HepG2 (cell line): ENCODE data around the gene EXOC6B. TPM values are rescaled to one million over a fixed set of nuclear protein-coding genes. Genes with fewer than 3 reads are reported as not detected.

Source experiments
- ATAC-seq: fragments of 200-7000 bp; cut with Tn5 transposase; 3 replicates; pipeline ENCODE4 v1.9.1; 2020; ENCODE audit warnings: mild to moderate bottlenecking, moderate library complexity
- BruUV-seq: library from RNA; stranded (reverse); fragments of 400-500 nt; replicated peaks from 2 replicates; lab custom pipeline; 2021; lab: Mats Ljungman, UMichigan
- CTCF ChIA-PET: fragments of 300-600 bp; formaldehyde crosslinking; extraction: SDS; loops from one replicate; lab custom pipeline; 2021; ENCODE audit warnings: low total read pairs, inconsistent platforms, low intra/inter-chr PET ratio; lab: Yijun Ruan, JAX
- POLR2A ChIA-PET: fragments of 350-600 bp; sonication (Branson Sonifier 250); formaldehyde crosslinking; loops from one replicate; lab custom pipeline; 2020; ENCODE audit warnings: antibody characterized with exemption, inconsistent platforms; lab: Yijun Ruan, JAX
- DNase-seq: peaks from one replicate; pipeline ENCODE4 v3.0.0-alpha.2; 2015; ENCODE audit warnings: low spot score
- FAIRE-seq: peaks from 3 replicates; lab custom pipeline; 2011; peaks lifted over from hg19 to GRCh38; lab: Jason Lieb, UNC
- H2AFZ ChIP-seq: one replicate; pipeline ENCODE4 v1.6.1; 2011; ENCODE audit warnings: low read length, inconsistent platforms
- H3K27ac ChIP-seq: fragments of 300-600 bp; 3 replicates; pipeline ENCODE4 v1.8.0; 2011; ENCODE audit warnings: mixed run types, mild to moderate bottlenecking, mixed read lengths, low read length, inconsistent platforms; ENCODE audit not compliant: insufficient read depth; ENCODE audit errors: extremely low read length
- H3K27me3 ChIP-seq, 2 experiments: fragments of 200-600 bp in 1 of 2; 2 replicates in 1 of 2; 3 replicates in 1 of 2; pipeline versions ENCODE4 v1.6.0 to v1.8.0; 2011; ENCODE audit warnings: low read length in 2 of 2, mild to moderate bottlenecking in 2 of 2, moderate library complexity in 2 of 2, inconsistent platforms in 1 of 2; ENCODE audit not compliant: insufficient read depth in 2 of 2, control insufficient read depth in 1 of 2
- H3K36me3 ChIP-seq, 2 experiments: fragments of 200-600 bp in 1 of 2; replicated peaks in 1 of 2; 2 replicates in 1 of 2; 3 replicates in 1 of 2; pipeline versions ENCODE4 v1.5.1 to v1.8.0; 2011; ENCODE audit warnings: low read length in 2 of 2, inconsistent platforms in 1 of 2; ENCODE audit not compliant: insufficient read depth in 2 of 2, control insufficient read depth in 1 of 2
- H3K4me1 ChIP-seq: 2 replicates; pipeline ENCODE4 v1.5.1; 2012; ENCODE audit warnings: low read length, inconsistent platforms; ENCODE audit not compliant: insufficient read depth
- H3K4me2 ChIP-seq: 2 replicates; pipeline ENCODE4 v1.6.0; 2011; ENCODE audit warnings: low read depth, low read length, inconsistent platforms
- H3K4me3 ChIP-seq, 3 experiments: fragments of 200-600 bp in 1 of 3; sonication (generic), shearing (Covaris generic) in 1 of 3; replicated peaks in 1 of 3; 2 replicates each; pipeline ENCODE4 v1.5.1; 2011 to 2016; ENCODE audit warnings: low read length in 3 of 3, inconsistent platforms in 2 of 3, low read depth in 2 of 3, mild to moderate bottlenecking in 2 of 3, control low read depth in 1 of 3, mixed read lengths in 1 of 3; ENCODE audit not compliant: insufficient read depth in 1 of 3
- H3K79me2 ChIP-seq: one replicate; pipeline ENCODE4 v1.6.1; 2011; ENCODE audit warnings: low read length, inconsistent platforms; ENCODE audit not compliant: insufficient read depth
- H3K9ac ChIP-seq: 2 replicates; pipeline ENCODE4 v1.6.0; 2011; ENCODE audit warnings: mild to moderate bottlenecking, low read depth, low read length, inconsistent platforms; ENCODE audit not compliant: insufficient read depth
- H3K9me3 ChIP-seq: 2 replicates; pipeline ENCODE4 v1.5.1; 2012; ENCODE audit warnings: mild to moderate bottlenecking, low read length
- H4K20me1 ChIP-seq: 2 replicates; pipeline ENCODE4 v1.6.0; 2011; ENCODE audit warnings: inconsistent platforms, mild to moderate bottlenecking, low read length, moderate library complexity; ENCODE audit not compliant: insufficient read depth
- BCL6 ChIP-seq: IDR thresholded peaks from 2 replicates; pipeline ENCODE4 v1.6.1; 2016; ENCODE audit warnings: missing genetic modification reagents, missing compliant biosample characterization
- BRCA1 ChIP-seq: sonication (generic); formaldehyde crosslinking; IDR thresholded peaks from 2 replicates; pipeline ENCODE4 v1.4.0; 2020; ENCODE audit warnings: missing genetic modification reagents
- GMEB1 ChIP-seq: sonication (generic); formaldehyde crosslinking; IDR thresholded peaks from 2 replicates; pipeline ENCODE4 v1.5.1; 2020; ENCODE audit warnings: missing genetic modification reagents, mild to moderate bottlenecking, borderline replicate concordance
- MIER2 ChIP-seq: IDR thresholded peaks from 2 replicates; pipeline ENCODE4 v1.6.1; 2016; ENCODE audit warnings: missing biosample characterization, missing genetic modification reagents
- SAFB2 ChIP-seq: sonication (generic); formaldehyde crosslinking; IDR thresholded peaks from 2 replicates; pipeline ENCODE4 v1.5.1; 2020; ENCODE audit warnings: missing genetic modification reagents, low read depth, mild to moderate bottlenecking, borderline replicate concordance
- ZNF281 ChIP-seq: sonication (generic); formaldehyde crosslinking; IDR thresholded peaks from 2 replicates; pipeline ENCODE4 v1.4.0; 2020; ENCODE audit warnings: missing genetic modification reagents, borderline replicate concordance
- ZNF883 ChIP-seq: sonication (generic); formaldehyde crosslinking; IDR thresholded peaks from 2 replicates; pipeline ENCODE4 v1.5.1; 2020; ENCODE audit warnings: mild to moderate bottlenecking, missing genetic modification reagents; ENCODE audit errors: not compliant biosample characterization
- in situ Hi-C: cut with HindIII; loops from 2 replicates; pipeline ENCODE4 v1.10.0; 2017; ENCODE audit warnings: low pct_unique_long_range_greater_than_20kb; ENCODE audit not compliant: extremely low pct_ligation_motif_present
- intact Hi-C: fragments of 100-400 bp; cut with micrococcal nuclease; formaldehyde crosslinking; loops from one replicate; pipeline ENCODE4 v1.10.0; 2022; ENCODE audit not compliant: unreplicated experiment
- polyA plus RNA-seq, 8 experiments: library from polyadenylated mRNA; depleted of rRNA in 3 of 8; stranded (reverse) in 7 of 8; unstranded in 1 of 8; fragments of >200 nt; fragmentation: Illumina TruSeq in 4 of 8; extraction: Trizol in 4 of 8; gene quantifications; 2 replicates each; pipeline versions ENCODE4 v1.2.1 to v1.2.3, GENCODE V29; 2011 to 2016; ENCODE audit warnings: low read depth in 4 of 8, missing spikeins in 1 of 8, mixed read lengths in 1 of 8; ENCODE audit not compliant: insufficient read depth in 1 of 8
- total RNA-seq, 5 experiments: library from RNA; depleted of rRNA; stranded (reverse); fragments of >200 nt; fragmentation: Illumina TruSeq; extraction: Trizol; gene quantifications; 2 replicates each; pipeline ENCODE4 v1.2.3, GENCODE V29; 2016; ENCODE audit warnings: low read depth in 1 of 5
- TF ChIP-seq, protein P1 (sequence below): sonication (generic); formaldehyde crosslinking; IDR thresholded peaks from 2 replicates; pipeline ENCODE4 v1.4.0; 2020; ENCODE audit warnings: mild to moderate bottlenecking, missing genetic modification reagents

EXOC6B gene
- total and polyA plus RNA-seq, 2 of the 13 experiments (the other 11 are each of a cell fraction or from before 2014, with no cell fraction given): 9.1 to 15.9 TPM

DNA sequence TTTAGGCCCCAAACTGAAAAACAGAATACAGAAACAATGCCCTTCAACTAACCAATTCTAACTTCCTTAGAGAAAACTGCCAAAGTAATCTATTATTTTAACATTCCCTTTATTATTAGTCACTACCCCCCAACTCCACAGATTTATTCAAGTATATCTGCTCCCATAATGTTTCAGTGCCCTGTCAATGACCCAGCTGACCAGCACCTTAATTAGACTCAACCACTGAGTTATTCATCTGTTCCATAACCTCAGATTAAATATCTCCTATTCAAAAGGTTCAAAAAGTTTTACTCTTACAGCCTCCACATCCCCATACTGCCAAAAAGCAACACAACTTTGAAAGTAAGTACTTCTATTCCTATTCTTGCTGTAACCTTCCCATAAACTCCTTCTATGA is 202.4 kb downstream of the EXOC6B start:
- BruUV-seq: no TSS peak
- FAIRE-seq (no peak), ATAC-seq (no peak), DNase-seq (no peak)
- Histone ChIP-seq H3K27ac (no peak overlapping the region), H3K27me3 (no peaks in the 10 kb centered on the region), H3K36me3 (no peaks in the 10 kb centered on the region), H4K20me1 (no peaks in the 10 kb centered on the region), H3K4me2 (no peak overlapping the region), H3K4me3 (no peak overlapping the region), H3K79me2 (no peaks in the 10 kb centered on the region), H2AFZ (no peak overlapping the region), H3K9ac (no peak overlapping the region), H3K4me1 (peaks cover under 1% of the 10 kb centered on the region; the same call in 1 of the 2 replicates), H3K9me3 (no peaks in the 10 kb centered on the region)
- intact Hi-C loops: no loop called here
- CTCF ChIA-PET: no interaction called here
- POLR2A ChIA-PET: no interaction called here
- TF ChIP-seq MIER2 (CRISPR knock-in tag): no peak
- TF ChIP-seq ZNF883 (CRISPR knock-in tag): no peak
- TF ChIP-seq BRCA1 (CRISPR knock-in tag): no peak
- TF ChIP-seq ZNF281 (CRISPR knock-in tag): no peak
- TF ChIP-seq GMEB1: no peak
- no peak for TF ChIP-seq BCL6
- TF ChIP-seq, protein P1, sequence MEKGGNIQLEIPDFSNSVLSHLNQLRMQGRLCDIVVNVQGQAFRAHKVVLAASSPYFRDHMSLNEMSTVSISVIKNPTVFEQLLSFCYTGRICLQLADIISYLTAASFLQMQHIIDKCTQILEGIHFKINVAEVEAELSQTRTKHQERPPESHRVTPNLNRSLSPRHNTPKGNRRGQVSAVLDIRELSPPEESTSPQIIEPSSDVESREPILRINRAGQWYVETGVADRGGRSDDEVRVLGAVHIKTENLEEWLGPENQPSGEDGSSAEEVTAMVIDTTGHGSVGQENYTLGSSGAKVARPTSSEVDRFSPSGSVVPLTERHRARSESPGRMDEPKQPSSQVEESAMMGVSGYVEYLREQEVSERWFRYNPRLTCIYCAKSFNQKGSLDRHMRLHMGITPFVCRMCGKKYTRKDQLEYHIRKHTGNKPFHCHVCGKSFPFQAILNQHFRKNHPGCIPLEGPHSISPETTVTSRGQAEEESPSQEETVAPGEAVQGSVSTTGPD (CRISPR knock-in tag): no peak
- no peak for TF ChIP-seq SAFB2 (CRISPR knock-in tag)
- in situ Hi-C loops: no loop called here
